DND-41 (cell line): ENCODE data around the gene G3BP1.

Source experiments
- ATAC-seq: fragments of 200-7000 bp; cut with Tn5 transposase; 3 replicates; pipeline ENCODE4 v1.9.1; 2021; ENCODE audit warnings: low read depth; ENCODE audit not compliant: insufficient read depth
- DNase-seq: peaks from one replicate; pipeline ENCODE4 v3.0.0-alpha.2; 2020
- H2AFZ ChIP-seq: 2 replicates; pipeline ENCODE4 v1.6.0; 2012; ENCODE audit warnings: low read depth, low read length
- H3K27ac ChIP-seq: 2 replicates; pipeline ENCODE4 v1.5.1; 2012; ENCODE audit warnings: low read length, inconsistent platforms
- H3K27me3 ChIP-seq: fragments of 200-600 bp; sonication (generic); 2 replicates; pipeline ENCODE4 v1.6.0; 2012; ENCODE audit warnings: low read length, mild to moderate bottlenecking, inconsistent platforms; ENCODE audit not compliant: insufficient read depth, poor library complexity
- H3K36me3 ChIP-seq: 2 replicates; pipeline ENCODE4 v1.5.1; 2012; ENCODE audit warnings: low read length, inconsistent platforms; ENCODE audit not compliant: insufficient read depth
- H3K4me1 ChIP-seq: 2 replicates; pipeline ENCODE4 v1.5.1; 2012; ENCODE audit warnings: mild to moderate bottlenecking, low read length; ENCODE audit not compliant: insufficient read depth
- H3K4me2 ChIP-seq: 2 replicates; pipeline ENCODE4 v1.6.0; 2012; ENCODE audit warnings: mild to moderate bottlenecking, moderate library complexity, low read length, inconsistent platforms; ENCODE audit not compliant: insufficient read depth
- H3K4me3 ChIP-seq, 2 experiments: fragments of 200-600 bp in 1 of 2; shearing (Covaris generic) in 1 of 2; 2 replicates each; pipeline ENCODE4 v1.5.1; 2012 to 2016; ENCODE audit warnings: inconsistent platforms in 2 of 2, low read length in 2 of 2, mild to moderate bottlenecking in 2 of 2, low read depth in 1 of 2, moderate library complexity in 1 of 2
- H3K79me2 ChIP-seq: 2 replicates; pipeline ENCODE4 v1.6.0; 2012; ENCODE audit warnings: low read length, inconsistent platforms; ENCODE audit not compliant: insufficient read depth
- H3K9ac ChIP-seq: 2 replicates; pipeline ENCODE4 v1.6.0; 2012; ENCODE audit warnings: low read depth, mild to moderate bottlenecking, inconsistent platforms, low read length, moderate library complexity
- H3K9me3 ChIP-seq: 2 replicates; pipeline ENCODE4 v1.5.1; 2012; ENCODE audit warnings: low read length, moderate library complexity, mild to moderate bottlenecking, inconsistent platforms; ENCODE audit not compliant: insufficient read depth, severe bottlenecking
- H4K20me1 ChIP-seq: 2 replicates; pipeline ENCODE4 v1.6.0; 2012; ENCODE audit warnings: low read length; ENCODE audit not compliant: insufficient read depth
- EZH2 ChIP-seq: IDR thresholded peaks from 3 replicates; pipeline ENCODE4 v1.6.1; 2012; ENCODE audit warnings: borderline replicate concordance, low read depth, mild to moderate bottlenecking, moderate library complexity, low read length, inconsistent platforms; ENCODE audit not compliant: severe bottlenecking
- TF ChIP-seq, protein P1 (sequence below): IDR thresholded peaks from 2 replicates; pipeline ENCODE4 v1.5.1; 2012; ENCODE audit warnings: borderline replicate concordance, low read length, moderate library complexity, mild to moderate bottlenecking; ENCODE audit not compliant: poor library complexity, severe bottlenecking; ENCODE audit errors: extremely low read depth

The G3BP1 gene

DNA sequence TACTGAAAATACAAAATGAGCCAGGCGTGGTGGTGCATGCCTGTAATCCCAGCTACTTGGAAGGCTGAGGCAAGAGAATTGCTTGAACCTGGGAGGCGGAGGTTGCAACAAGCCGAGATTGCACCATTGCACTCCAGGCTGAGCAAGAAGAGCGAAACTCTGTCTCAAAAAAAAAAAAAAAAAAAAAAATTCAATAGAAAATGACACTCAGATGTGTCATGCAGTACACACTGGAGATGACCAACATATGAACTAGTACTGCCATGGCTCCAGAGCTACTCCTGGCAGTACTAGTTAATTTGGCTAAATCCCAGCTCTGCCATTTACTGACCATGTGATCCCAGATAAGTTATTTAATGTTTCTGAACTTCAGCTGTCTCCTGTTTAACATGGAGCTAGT lies 20.7 kb upstream of the G3BP1 start:
- TF ChIP-seq, protein P1, sequence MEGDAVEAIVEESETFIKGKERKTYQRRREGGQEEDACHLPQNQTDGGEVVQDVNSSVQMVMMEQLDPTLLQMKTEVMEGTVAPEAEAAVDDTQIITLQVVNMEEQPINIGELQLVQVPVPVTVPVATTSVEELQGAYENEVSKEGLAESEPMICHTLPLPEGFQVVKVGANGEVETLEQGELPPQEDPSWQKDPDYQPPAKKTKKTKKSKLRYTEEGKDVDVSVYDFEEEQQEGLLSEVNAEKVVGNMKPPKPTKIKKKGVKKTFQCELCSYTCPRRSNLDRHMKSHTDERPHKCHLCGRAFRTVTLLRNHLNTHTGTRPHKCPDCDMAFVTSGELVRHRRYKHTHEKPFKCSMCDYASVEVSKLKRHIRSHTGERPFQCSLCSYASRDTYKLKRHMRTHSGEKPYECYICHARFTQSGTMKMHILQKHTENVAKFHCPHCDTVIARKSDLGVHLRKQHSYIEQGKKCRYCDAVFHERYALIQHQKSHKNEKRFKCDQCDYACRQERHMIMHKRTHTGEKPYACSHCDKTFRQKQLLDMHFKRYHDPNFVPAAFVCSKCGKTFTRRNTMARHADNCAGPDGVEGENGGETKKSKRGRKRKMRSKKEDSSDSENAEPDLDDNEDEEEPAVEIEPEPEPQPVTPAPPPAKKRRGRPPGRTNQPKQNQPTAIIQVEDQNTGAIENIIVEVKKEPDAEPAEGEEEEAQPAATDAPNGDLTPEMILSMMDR = no peak
- TF ChIP-seq EZH2 = no peak
- no peak overlapping the region for H3K9ac ChIP-seq
- DNase-seq (no peak), ATAC-seq (no peak)
- no peaks in the 10 kb centered on the region for H3K9me3 ChIP-seq
- H3K36me3 ChIP-seq = peaks cover 17% of the 10 kb centered on the region
- peaks cover 39% of the 10 kb centered on the region for H3K79me2 ChIP-seq
- H3K4me1 ChIP-seq = peaks cover 1% of the 10 kb centered on the region; the same call in 1 of the 2 replicates
- no peak overlapping the region for H3K4me2 ChIP-seq
- no peaks in the 10 kb centered on the region for H3K27me3 ChIP-seq
- no peak overlapping the region for H3K4me3 ChIP-seq
- H2AFZ ChIP-seq = no peak overlapping the region
- no peaks in the 10 kb centered on the region for H4K20me1 ChIP-seq
- H3K27ac ChIP-seq = no peak overlapping the region

- Histone ChIP-seq H3K4me3 (no peak overlapping the region), H4K20me1 (no peaks in the 10 kb centered on the region), H3K4me1 (peaks cover 6% of the 10 kb centered on the region), H3K79me2 (peaks cover 43% of the 10 kb centered on the region), H3K4me2 (no peak overlapping the region), H3K9ac (no peak overlapping the region), H3K9me3 (no peaks in the 10 kb centered on the region), H3K27ac (no peak overlapping the region), H2AFZ (no peak overlapping the region), H3K27me3 (no peaks in the 10 kb centered on the region), H3K36me3 (peaks cover 14% of the 10 kb centered on the region)
- ATAC-seq = no peak
- no peak for TF ChIP-seq EZH2
- TF ChIP-seq, protein P1 = no peak
- DNase-seq = no peak
Measured at GRCh38 chr5:151751593-151751992, 20.2 kb upstream of the G3BP1 start.

- DNase-seq = no peak
- H3K36me3 ChIP-seq = peaks cover 8% of the 10 kb centered on the region
- H3K4me3 ChIP-seq = no peak overlapping the region
- peaks cover 32% of the 10 kb centered on the region for H3K4me1 ChIP-seq
- peaks cover 55% of the 10 kb centered on the region for H3K79me2 ChIP-seq
- no peaks in the 10 kb centered on the region for H3K27me3 ChIP-seq
- no peak for TF ChIP-seq EZH2
- TF ChIP-seq, protein P1 = no peak
- no peak overlapping the region for H3K9ac ChIP-seq
- H2AFZ ChIP-seq = no peak overlapping the region
- H4K20me1 ChIP-seq = peaks cover 5% of the 10 kb centered on the region; the same call in 1 of the 2 replicates
- H3K4me2 ChIP-seq = no peak overlapping the region
- ATAC-seq = no peak
- H3K9me3 ChIP-seq = no peaks in the 10 kb centered on the region
- no peak overlapping the region for H3K27ac ChIP-seq
Measured at GRCh38 chr5:151755383-151755782, 16.4 kb upstream of the G3BP1 start.
